Measurements from ENCODE around the gene SORCS2.

The SORCS2 gene

GRCh38 chr4:7384003-7384928 is 191.9 kb downstream of the SORCS2 start:
- TF ChIP-seq CTCF (IDR thresholded peaks at IDR 0.05; ENCODE audit: borderline replicate concordance, control extremely low read depth, extremely low read depth, insufficient read depth, missing control alignments) = no peak
- DNase-seq (ENCODE audit: low spot score) = no peak
- in situ Hi-C loops (cut with MboI; ENCODE audit: low sequenced_read_pairs, unreplicated experiment) = no loop called here

- DNase-seq (ENCODE audit: low spot score) = no peak
- TF ChIP-seq CTCF (IDR thresholded peaks at IDR 0.05; ENCODE audit: borderline replicate concordance, control extremely low read depth, extremely low read depth, insufficient read depth, missing control alignments) = no peak
- in situ Hi-C loops (cut with MboI; ENCODE audit: low sequenced_read_pairs, unreplicated experiment) = no loop called here
Observed at GRCh38 chr4:7384929-7385890, 192.9 kb downstream of the SORCS2 start.

GRCh38 chr4:7387925-7388324 is 195.6 kb downstream of the SORCS2 start:
- in situ Hi-C loops (cut with MboI; ENCODE audit: low sequenced_read_pairs, unreplicated experiment) = no loop called here
- no peak for TF ChIP-seq CTCF (IDR thresholded peaks at IDR 0.05; ENCODE audit: borderline replicate concordance, control extremely low read depth, extremely low read depth, insufficient read depth, missing control alignments)
- DNase-seq (ENCODE audit: low spot score) = no peak

- no peak for DNase-seq (ENCODE audit: low spot score)
- TF ChIP-seq CTCF (IDR thresholded peaks at IDR 0.05; ENCODE audit: borderline replicate concordance, control extremely low read depth, extremely low read depth, insufficient read depth, missing control alignments) = no peak
- in situ Hi-C loops (cut with MboI; ENCODE audit: low sequenced_read_pairs, unreplicated experiment) = no loop called here
Observed at GRCh38 chr4:7388627-7389026, 196.3 kb downstream of the SORCS2 start.

GRCh38 chr4:7389101-7389701 is 196.9 kb downstream of the SORCS2 start:
- no peak for DNase-seq (ENCODE audit: low spot score)
- in situ Hi-C loops (cut with MboI; ENCODE audit: low sequenced_read_pairs, unreplicated experiment) = no loop called here
- TF ChIP-seq CTCF (IDR thresholded peaks at IDR 0.05; ENCODE audit: borderline replicate concordance, control extremely low read depth, extremely low read depth, insufficient read depth, missing control alignments) = no peak

- in situ Hi-C loops (cut with MboI; ENCODE audit: low sequenced_read_pairs, unreplicated experiment) = no loop called here
- no peak for DNase-seq (ENCODE audit: low spot score)
- no peak for TF ChIP-seq CTCF (IDR thresholded peaks at IDR 0.05; ENCODE audit: borderline replicate concordance, control extremely low read depth, extremely low read depth, insufficient read depth, missing control alignments)
Observed at GRCh38 chr4:7389719-7390118, 197.4 kb downstream of the SORCS2 start.

Measured in GM13976 (cell line).